K562 (cell line): ENCODE data around the gene RIC8B. TPM values are rescaled to one million over a fixed set of nuclear protein-coding genes. Genes with fewer than 3 reads are reported as not detected.

Experiments used
- ATAC-seq: fragments of 200-7000 bp; cut with Tn5 transposase; 3 replicates; pipeline ENCODE4 v1.9.1; 2020; ENCODE audit warnings: moderate library complexity
- BruUV-seq: library from RNA; stranded (reverse); fragments of 400-500 nt; replicated peaks from 2 replicates; lab custom pipeline; 2021; lab: Mats Ljungman, UMichigan
- CTCF ChIA-PET: fragments of 300-600 bp; formaldehyde crosslinking; extraction: SDS; loops from one replicate; lab custom pipeline; 2021; ENCODE audit warnings: low intra/inter-chr PET ratio; lab: Yijun Ruan, JAX
- POLR2A ChIA-PET: fragments of 300-600, 350-650 bp; sonication (Branson Sonifier 250); formaldehyde crosslinking; extraction: SDS; loops from one replicate; lab custom pipeline; 2021; ENCODE audit warnings: antibody characterized with exemption, inconsistent platforms; lab: Yijun Ruan, JAX
- DNase-seq, 4 experiments: peaks; one replicate each; pipeline versions ENCODE4 v3.0.0 to v3.0.0-alpha.2; 2011 to 2018; ENCODE audit warnings: low spot score in 3 of 4, mixed read lengths in 3 of 4; ENCODE audit errors: extremely low read depth in 1 of 4
- FAIRE-seq: peaks from 2 replicates; lab custom pipeline; 2011; peaks lifted over from hg19 to GRCh38; lab: Jason Lieb, UNC
- H2AFZ ChIP-seq: 2 replicates; pipeline ENCODE4 v1.6.0; 2011; ENCODE audit warnings: low read depth, low read length, control low read depth, inconsistent platforms
- H3K27ac ChIP-seq: fragments of 200-600 bp; 3 replicates; pipeline ENCODE4 v1.8.0; 2011; ENCODE audit warnings: low read depth, mild to moderate bottlenecking, control low read depth, inconsistent platforms, low read length, moderate library complexity, mixed read lengths; ENCODE audit errors: extremely low read depth
- H3K27me3 ChIP-seq, 2 experiments: fragments of 300-600 bp in 1 of 2; 2 replicates in 1 of 2; 3 replicates in 1 of 2; pipeline versions ENCODE4 v1.6.0 to v1.8.0; 2011; ENCODE audit warnings: inconsistent platforms in 2 of 2, low read length in 2 of 2, mild to moderate bottlenecking in 1 of 2, mixed read lengths in 1 of 2, moderate library complexity in 1 of 2; ENCODE audit not compliant: control insufficient read depth in 2 of 2, insufficient read depth in 2 of 2
- H3K36me3 ChIP-seq: fragments of 300-600 bp; 3 replicates; pipeline ENCODE4 v1.8.0; 2011; ENCODE audit warnings: mild to moderate bottlenecking, low read length, inconsistent platforms; ENCODE audit not compliant: control insufficient read depth, insufficient read depth
- H3K4me1 ChIP-seq, 2 experiments: fragments of 200-600 bp in 1 of 2; replicated peaks in 1 of 2; 2 replicates in 1 of 2; 3 replicates in 1 of 2; pipeline versions ENCODE4 v1.5.1 to v1.8.0; 2011; ENCODE audit warnings: inconsistent platforms in 2 of 2, low read length in 2 of 2, mild to moderate bottlenecking in 1 of 2, mixed read lengths in 1 of 2, moderate library complexity in 1 of 2; ENCODE audit not compliant: control insufficient read depth in 2 of 2, insufficient read depth in 2 of 2
- H3K4me2 ChIP-seq: 2 replicates; pipeline ENCODE4 v1.6.1; 2011; ENCODE audit warnings: low read length, control low read depth, inconsistent platforms, mixed read lengths; ENCODE audit not compliant: insufficient read depth
- H3K4me3 ChIP-seq: fragments of 200-600 bp; sonication (generic), shearing (Covaris generic); 2 replicates; pipeline ENCODE4 v1.5.1; 2016; ENCODE audit warnings: control low read depth, inconsistent platforms
- H3K79me2 ChIP-seq: fragments of 200-600 bp; 3 replicates; pipeline ENCODE4 v1.8.0; 2011; ENCODE audit warnings: low read length, inconsistent platforms; ENCODE audit not compliant: control insufficient read depth, insufficient read depth
- H3K9ac ChIP-seq, 2 experiments: 2 replicates each; pipeline versions ENCODE4 v1.6.0 to v1.6.1; 2011; ENCODE audit warnings: low read depth in 2 of 2, low read length in 2 of 2, control low read depth in 1 of 2, inconsistent platforms in 1 of 2, mild to moderate bottlenecking in 1 of 2, mixed read lengths in 1 of 2; ENCODE audit not compliant: insufficient read depth in 1 of 2
- H3K9me1 ChIP-seq: one replicate; pipeline ENCODE4 v1.6.0; 2011; ENCODE audit warnings: inconsistent platforms, mild to moderate bottlenecking, low read length, moderate library complexity; ENCODE audit not compliant: control insufficient read depth, insufficient read depth
- H3K9me3 ChIP-seq: replicated peaks from 2 replicates; pipeline ENCODE4 v1.5.1; 2011; ENCODE audit warnings: low read depth, low read length, inconsistent platforms; ENCODE audit not compliant: control insufficient read depth, insufficient read depth
- H4K20me1 ChIP-seq: replicated peaks from 2 replicates; pipeline ENCODE4 v1.6.1; 2011; ENCODE audit warnings: low read length, inconsistent platforms, mixed read lengths; ENCODE audit not compliant: control insufficient read depth, insufficient read depth
- FOXJ2 ChIP-seq: fragments of 200-800 bp; sonication (Bioruptor generic); IDR thresholded peaks from 2 replicates; pipeline ENCODE4 v1.6.1; 2016; ENCODE audit warnings: missing genetic modification characterization, missing compliant biosample characterization
- GATAD2B ChIP-seq: fragments of 450-650 bp; IDR thresholded peaks from 2 replicates; pipeline ENCODE4 v1.6.1; 2017; ENCODE audit warnings: mild to moderate bottlenecking, borderline replicate concordance
- HIVEP1 ChIP-seq: fragments of 250-450 bp; sonication (Bioruptor Pico); IDR thresholded peaks from 2 replicates; pipeline ENCODE4 v1.4.0; 2020; ENCODE audit warnings: mild to moderate bottlenecking
- ILF3 ChIP-seq: fragments of 450-650 bp; IDR thresholded peaks from 2 replicates; pipeline ENCODE4 v1.6.1; 2018; ENCODE audit warnings: antibody characterized with exemption, mild to moderate bottlenecking, moderate library complexity, borderline replicate concordance
- SMARCB1 ChIP-seq: IDR thresholded peaks from 2 replicates; pipeline ENCODE4 v1.6.1; 2011; ENCODE audit warnings: improper control_type of control experiment, low read depth; ENCODE audit not compliant: insufficient read length
- ZNF165 ChIP-seq: fragments of 250-450 bp; sonication (Bioruptor Pico); IDR thresholded peaks from 2 replicates; pipeline ENCODE4 v1.4.0; 2020; ENCODE audit warnings: borderline replicate concordance
- ZNF507 ChIP-seq: conservative IDR thresholded peaks from 2 replicates; pipeline ENCODE4 v1.6.1; 2017; ENCODE audit warnings: missing genetic modification characterization, missing compliant biosample characterization
- ZNF512 ChIP-seq: IDR thresholded peaks from 2 replicates; pipeline ENCODE4 v1.6.1; 2016; ENCODE audit warnings: missing genetic modification characterization, missing compliant biosample characterization
- WGBS: fragments of 100-300 bp; shearing (Covaris generic); methylation state at CpG from one replicate; pipeline ENCODE4 v1.1.6; 2016; ENCODE audit warnings: low coverage, mixed read lengths; ENCODE audit not compliant: insufficient coverage; ENCODE audit errors: missing lambda C conversion rate; 5-methylcytosine and 5-hydroxymethylcytosine counted together
- in situ Hi-C: fragments of 300-500 bp; cut with MboI; formaldehyde crosslinking; loops from 4 replicates; pipeline ENCODE4 v1.15.0; 2018; ENCODE audit warnings: inconsistent platforms, mixed read lengths
- intact Hi-C: fragments of 100-400 bp; cut with micrococcal nuclease; formaldehyde crosslinking; loops from 2 replicates; pipeline ENCODE4 v1.14.2; 2022
- polyA plus RNA-seq, 8 experiments: library from polyadenylated mRNA; depleted of rRNA in 4 of 8; stranded (reverse) in 5 of 8; unstranded in 3 of 8; fragments of >200 nt; fragmentation: Nextera tagmentation in 2 of 8; fragmentation: Illumina TruSeq in 1 of 8; extraction: Ambion mirVana in 2 of 8; extraction: Trizol in 1 of 8; gene quantifications; 2 replicates each; pipeline versions ENCODE4 v1.2.1 to v1.2.3, GENCODE V29; 2011 to 2014; ENCODE audit warnings: inconsistent platforms in 1 of 8, missing spikeins in 1 of 8
- total RNA-seq, 7 experiments: library from RNA; depleted of rRNA in 6 of 7; stranded (reverse); fragments of >200 nt in 6 of 7; fragmentation: Illumina TruSeq in 2 of 7; extraction: Trizol in 2 of 7; gene quantifications; 2 replicates each; pipeline versions ENCODE4 v1.2.1 to v1.2.3, GENCODE V29; 2011 to 2021; ENCODE audit warnings: low replicate concordance in 1 of 7
- TF ChIP-seq, protein P1 (sequence below), 2 experiments: fragments of 450-650 bp; IDR thresholded peaks; 2 replicates each; pipeline ENCODE4 v1.6.1; 2016; ENCODE audit warnings: mild to moderate bottlenecking in 2 of 2, borderline replicate concordance in 1 of 2, low read depth in 1 of 2, moderate library complexity in 1 of 2

Gene RIC8B
- total and polyA plus RNA-seq, 9 of the 15 experiments (the other 6 are each of a cell fraction or from before 2014, with no cell fraction given): 0.92 to 8.1 (median 4.8) TPM

GRCh38 chr12:106865683-106866082 lies 91.2 kb downstream of the RIC8B start (continued):
- no peak for TF ChIP-seq ZNF512 (tag)

DNA sequence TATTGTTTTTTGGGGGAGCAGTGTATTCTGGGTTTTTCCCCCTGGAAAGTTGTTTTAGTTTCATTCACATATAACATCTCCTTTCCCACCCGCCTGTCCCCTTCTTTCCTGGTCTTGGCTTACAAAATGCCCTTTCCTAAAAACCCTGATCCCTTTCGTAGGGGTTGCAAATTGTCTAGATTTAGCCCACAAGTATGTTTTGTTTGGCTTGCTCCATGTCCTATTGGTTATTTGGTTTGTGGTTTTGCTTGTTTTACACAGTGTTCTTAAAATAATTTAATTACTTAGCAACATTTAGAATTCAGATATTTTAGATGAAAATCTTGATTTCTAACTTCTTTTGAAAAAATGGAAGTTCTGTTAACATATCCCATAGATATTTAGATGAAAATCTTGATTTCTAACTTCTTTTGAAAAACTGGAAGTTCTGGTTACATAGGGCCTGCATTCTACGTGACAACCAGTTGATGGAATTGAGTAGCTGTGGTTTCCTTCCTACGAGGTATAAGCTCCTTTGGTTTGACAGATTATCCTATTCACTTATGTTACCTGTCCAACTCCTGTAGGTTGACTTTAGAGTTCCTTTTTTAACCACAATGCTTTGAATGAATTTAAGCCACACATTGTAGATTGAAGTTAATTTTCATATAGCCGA lies 92.1 kb downstream of the RIC8B start:
- no peak overlapping the region for H3K9ac ChIP-seq
- H3K4me3 ChIP-seq: no peak overlapping the region
- H3K9me1 ChIP-seq: no peaks in the 10 kb centered on the region
- no peak overlapping the region for H3K4me2 ChIP-seq
- FAIRE-seq (no peak), DNase-seq (no peak), ATAC-seq (no peak)
- no peak overlapping the region for H3K27ac ChIP-seq
- no peaks in the 10 kb centered on the region for H3K27me3 ChIP-seq
- H3K4me1 ChIP-seq: no peaks in the 10 kb centered on the region
- in situ Hi-C loops: no loop called here
- no peaks in the 10 kb centered on the region; the same call in 2 of the 3 replicates for H3K36me3 ChIP-seq
- BruUV-seq: no TSS peak
- H4K20me1 ChIP-seq: no peaks in the 10 kb centered on the region
- ChIA-PET CTCF (no interaction called here), POLR2A (interaction anchor here (1.2 kb wide), 1 partner anchor 11 kb away, joined by 4 read pairs; no protein-coding TSS in a partner anchor)
- no peaks in the 10 kb centered on the region for H3K9me3 ChIP-seq
- 82% methylated on average over 5 of the region's 5 CpGs for WGBS
- no peaks in the 10 kb centered on the region for H3K79me2 ChIP-seq
- intact Hi-C loops: no loop called here
- no peak overlapping the region for H2AFZ ChIP-seq
- TF ChIP-seq ILF3: no peak
- no peak for TF ChIP-seq ZNF165
- no peak for TF ChIP-seq FOXJ2 (tag)
- no peak for TF ChIP-seq ZNF507 (tag)
- no peak for TF ChIP-seq GATAD2B
- TF ChIP-seq, protein P1, sequence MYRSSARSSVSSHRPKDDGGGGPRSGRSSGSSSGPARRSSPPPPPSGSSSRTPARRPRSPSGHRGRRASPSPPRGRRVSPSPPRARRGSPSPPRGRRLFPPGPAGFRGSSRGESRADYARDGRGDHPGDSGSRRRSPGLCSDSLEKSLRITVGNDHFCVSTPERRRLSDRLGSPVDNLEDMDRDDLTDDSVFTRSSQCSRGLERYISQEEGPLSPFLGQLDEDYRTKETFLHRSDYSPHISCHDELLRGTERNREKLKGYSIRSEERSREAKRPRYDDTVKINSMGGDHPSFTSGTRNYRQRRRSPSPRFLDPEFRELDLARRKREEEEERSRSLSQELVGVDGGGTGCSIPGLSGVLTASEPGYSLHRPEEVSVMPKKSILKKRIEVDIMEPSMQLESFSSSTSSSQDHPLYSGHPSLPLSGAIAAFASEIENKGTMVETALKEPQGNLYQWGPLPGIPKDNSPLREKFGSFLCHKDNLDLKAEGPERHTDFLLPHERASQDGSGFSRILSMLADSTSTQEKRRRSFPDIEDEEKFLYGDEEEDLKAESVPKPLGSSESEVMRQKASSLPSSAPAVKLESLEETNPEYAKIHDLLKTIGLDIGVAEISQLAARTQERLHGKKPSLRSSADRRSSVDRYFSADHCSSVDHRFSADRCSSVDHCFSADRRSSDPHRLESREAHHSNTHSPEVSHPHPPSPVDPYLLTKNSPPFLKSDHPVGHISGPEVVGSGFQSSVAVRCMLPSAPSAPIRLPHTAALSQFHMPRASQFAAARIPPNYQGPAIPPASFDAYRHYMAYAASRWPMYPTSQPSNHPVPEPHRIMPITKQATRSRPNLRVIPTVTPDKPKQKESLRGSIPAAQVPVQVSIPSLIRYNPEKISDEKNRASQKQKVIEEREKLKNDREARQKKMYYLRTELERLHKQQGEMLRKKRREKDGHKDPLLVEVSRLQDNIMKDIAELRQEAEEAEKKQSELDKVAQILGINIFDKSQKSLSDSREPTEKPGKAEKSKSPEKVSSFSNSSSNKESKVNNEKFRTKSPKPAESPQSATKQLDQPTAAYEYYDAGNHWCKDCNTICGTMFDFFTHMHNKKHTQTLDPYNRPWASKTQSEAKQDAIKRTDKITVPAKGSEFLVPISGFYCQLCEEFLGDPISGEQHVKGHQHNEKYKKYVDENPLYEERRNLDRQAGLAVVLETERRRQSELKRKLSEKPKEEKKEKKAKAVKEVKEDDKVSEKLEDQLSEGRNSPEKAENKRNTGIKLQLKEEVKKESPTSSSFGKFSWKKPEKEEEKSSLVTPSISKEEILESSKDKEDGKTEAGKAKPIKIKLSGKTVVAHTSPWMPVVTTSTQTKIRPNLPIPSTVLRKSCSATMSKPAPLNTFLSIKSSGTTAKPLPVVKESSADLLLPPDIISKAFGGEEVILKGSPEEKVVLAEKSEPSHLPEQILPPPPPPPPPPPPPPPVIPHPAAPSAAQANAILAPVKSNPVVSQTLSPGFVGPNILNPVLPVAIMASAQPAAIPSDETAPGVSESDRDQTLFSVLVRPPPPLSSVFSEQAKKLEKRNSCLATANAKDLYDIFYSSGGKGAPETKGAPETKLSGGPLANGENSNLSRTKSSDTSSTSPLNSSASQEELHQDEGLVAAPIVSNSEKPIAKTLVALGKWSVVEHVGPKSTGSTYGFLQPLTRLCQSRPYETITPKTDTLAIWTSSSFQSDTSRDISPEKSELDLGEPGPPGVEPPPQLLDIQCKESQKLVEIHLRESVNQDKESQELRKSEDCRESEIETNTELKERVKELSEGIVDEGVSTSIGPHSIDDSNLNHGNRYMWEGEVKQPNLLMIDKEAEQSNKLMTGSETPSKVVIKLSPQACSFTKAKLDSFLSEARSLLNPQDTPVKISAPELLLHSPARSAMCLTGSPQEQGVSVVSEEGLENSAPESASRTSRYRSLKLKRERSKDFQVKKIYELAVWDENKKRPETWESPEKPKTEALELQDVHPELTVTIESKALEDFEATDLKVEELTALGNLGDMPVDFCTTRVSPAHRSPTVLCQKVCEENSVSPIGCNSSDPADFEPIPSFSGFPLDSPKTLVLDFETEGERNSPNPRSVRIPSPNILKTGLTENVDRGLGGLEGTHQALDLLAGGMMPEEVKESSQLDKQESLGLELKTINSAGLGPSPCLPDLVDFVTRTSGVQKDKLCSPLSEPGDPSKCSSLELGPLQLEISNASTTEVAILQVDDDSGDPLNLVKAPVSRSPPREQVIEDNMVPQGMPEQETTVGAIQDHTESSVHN (IDR thresholded peaks at IDR 0.05; ENCODE audit: borderline replicate concordance in 1 of 2, low read depth in 1 of 2): no peak
- TF ChIP-seq SMARCB1: no peak
- no peak for TF ChIP-seq HIVEP1
